Activated CD4-positive, alpha-beta T cell treated with anti-CD3 and anti-CD28 coated beads, Interleukin-2, amount 10 ng/mL, durations not matched to agents 7 days and 5 days (primary cell): ENCODE results near the gene THOC3. TPM values are rescaled to one million over a fixed set of nuclear protein-coding genes. Genes with fewer than 3 reads are reported as not detected.
A peak's percentile ranks its signal among the peaks of the same experiment; 100 is the strongest.
"Not testable (repeated sequence)": the region's sequence is repeated elsewhere in the genome, so short reads cannot be mapped to it uniquely, and the experiment has no call there.

Experiments used
- CTCF ChIA-PET: fragments of 350-600 bp; sonication (Branson Sonifier 250); formaldehyde crosslinking; loops from one replicate; lab custom pipeline; 2021; ENCODE audit warnings: antibody characterized with exemption; lab: Charles Lee
- POLR2A ChIA-PET: fragments of 350-600 bp; sonication (Branson Sonifier 250); formaldehyde crosslinking; loops from one replicate; lab custom pipeline; 2021; ENCODE audit warnings: antibody characterized with exemption; lab: Charles Lee
- DNase-seq: peaks from one replicate; pipeline ENCODE4 v3.0.0-alpha.2; 2020
- H3K27ac Mint-ChIP-seq: one replicate; pipeline ENCODE4 v1.8.0; 2021; ENCODE audit warnings: mild to moderate bottlenecking, moderate library complexity, mixed read lengths
- H3K27me3 Mint-ChIP-seq: one replicate; pipeline ENCODE4 v1.8.0; 2021; ENCODE audit warnings: mixed read lengths
- H3K36me3 Mint-ChIP-seq: one replicate; pipeline ENCODE4 v1.8.0; 2021; ENCODE audit warnings: low read depth, mixed read lengths
- H3K4me1 Mint-ChIP-seq: one replicate; pipeline ENCODE4 v1.8.0; 2021; ENCODE audit warnings: mixed read lengths
- H3K4me3 Mint-ChIP-seq: one replicate; pipeline ENCODE4 v1.8.0; 2021; ENCODE audit warnings: mild to moderate bottlenecking, moderate library complexity, mixed read lengths
- H3K9me3 Mint-ChIP-seq: one replicate; pipeline ENCODE4 v1.8.0; 2021; ENCODE audit warnings: mixed read lengths
- total RNA-seq, 2 experiments: library from RNA; stranded (reverse); gene quantifications; one replicate each; pipeline ENCODE4 v1.2.3, GENCODE V29; 2021

THOC3 gene
- total RNA-seq, 2 experiments from 2014 or later: 58.4 to 61.6 TPM

- no peak overlapping the region for H3K27ac Mint-ChIP-seq
- CTCF ChIA-PET: no interaction called here
- peaks cover 9% of the 10 kb centered on the region for H3K36me3 Mint-ChIP-seq
- POLR2A ChIA-PET: no interaction called here
- no peaks in the 10 kb centered on the region for H3K4me1 Mint-ChIP-seq
- no peaks in the 10 kb centered on the region for H3K27me3 Mint-ChIP-seq
- no peak for DNase-seq
- H3K4me3 Mint-ChIP-seq: no peak overlapping the region
- H3K9me3 Mint-ChIP-seq: no peaks in the 10 kb centered on the region
Measured at GRCh38 chr5:175921061-175921730, 46.9 kb downstream of the THOC3 start.

DNA sequence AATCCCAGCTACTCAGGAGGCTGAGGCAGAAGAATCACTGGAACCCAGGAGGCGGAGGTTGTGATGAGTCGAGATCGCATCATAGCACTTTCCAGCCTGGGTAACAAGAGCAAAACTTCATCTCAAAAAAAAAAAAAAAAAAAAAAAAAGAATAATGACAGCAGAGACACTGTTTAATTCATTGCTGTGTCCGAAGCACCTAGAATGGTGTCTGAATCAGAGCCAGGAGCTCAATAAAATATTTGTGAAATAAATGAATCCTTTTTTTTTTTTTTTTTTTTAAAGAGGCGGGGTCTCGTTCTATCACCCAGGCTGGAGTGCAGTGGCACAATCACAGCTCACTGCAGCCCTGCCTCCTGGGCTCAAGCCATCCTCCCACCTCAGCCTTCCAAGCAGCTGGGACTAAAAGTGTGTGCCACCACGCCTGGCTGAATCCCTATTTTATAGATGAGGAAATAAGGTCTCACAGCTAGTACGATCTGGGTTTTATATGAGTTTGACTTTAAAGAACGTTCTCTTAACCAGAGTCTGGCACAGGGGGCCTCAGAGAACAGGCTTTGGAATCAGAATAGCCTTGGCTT lies 47.8 kb downstream of the THOC3 start:
- ChIA-PET POLR2A (no interaction called here), CTCF (no interaction called here)
- Mint-ChIP-seq H3K27ac (no peak overlapping the region), H3K4me1 (peaks cover 2% of the 10 kb centered on the region), H3K9me3 (no peaks in the 10 kb centered on the region), H3K27me3 (no peaks in the 10 kb centered on the region), H3K36me3 (peaks cover 9% of the 10 kb centered on the region), H3K4me3 (no peak overlapping the region)
- no peak for DNase-seq

DNA sequence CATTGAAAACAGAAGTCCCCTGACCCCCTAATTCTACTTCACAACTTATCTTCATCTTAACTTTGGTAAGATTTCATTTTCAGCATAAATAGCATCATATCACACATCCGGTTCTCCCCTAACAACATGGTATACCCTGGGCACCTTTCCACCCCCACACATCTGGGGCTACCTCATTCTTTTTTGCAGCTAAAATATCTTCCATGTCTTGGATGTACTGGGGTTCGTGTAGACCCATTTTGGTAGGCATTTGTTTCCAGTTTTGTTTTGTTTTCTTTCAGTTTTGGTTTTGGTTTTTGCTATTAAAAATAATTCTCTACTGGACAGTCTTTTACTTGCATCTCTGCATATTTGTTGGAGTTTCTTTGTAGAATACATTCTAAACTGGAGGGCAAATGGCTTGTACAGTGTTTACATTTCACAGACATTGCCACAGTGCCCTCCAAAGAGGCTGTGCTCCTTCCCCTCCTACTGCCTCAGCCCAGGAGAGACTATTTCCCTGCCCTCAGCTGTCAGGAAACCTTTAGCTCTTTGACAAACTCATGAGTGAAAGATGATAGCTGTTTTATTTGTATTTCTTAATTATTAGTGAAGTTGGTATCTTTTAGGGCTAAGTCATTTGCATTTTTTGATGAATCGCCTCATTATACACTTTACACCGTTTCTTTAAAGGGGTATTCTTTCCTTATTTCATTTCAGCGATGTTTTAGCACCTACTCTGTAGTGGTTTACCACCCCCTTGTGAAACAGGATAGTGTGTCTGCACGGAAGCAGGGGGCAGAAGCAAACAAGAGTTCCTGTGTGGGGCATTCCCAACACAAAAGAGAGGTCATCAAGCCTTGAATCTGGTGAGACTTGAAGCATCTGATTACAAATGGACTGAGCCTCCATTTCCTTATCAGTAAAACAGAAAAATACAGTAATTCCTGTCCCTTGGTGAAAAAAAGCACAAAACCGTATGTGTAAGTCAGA lies 52.8 kb downstream of the THOC3 start:
- DNase-seq, POLR2A ChIA-PET, H3K4me1 Mint-ChIP-seq, H3K9me3 Mint-ChIP-seq, H3K27me3 Mint-ChIP-seq, CTCF ChIA-PET, H3K36me3 Mint-ChIP-seq: not testable (repeated sequence)
- H3K27ac Mint-ChIP-seq: peak overlapping the region; percentile 60
- peak overlapping the region; percentile 5 for H3K4me3 Mint-ChIP-seq

DNA sequence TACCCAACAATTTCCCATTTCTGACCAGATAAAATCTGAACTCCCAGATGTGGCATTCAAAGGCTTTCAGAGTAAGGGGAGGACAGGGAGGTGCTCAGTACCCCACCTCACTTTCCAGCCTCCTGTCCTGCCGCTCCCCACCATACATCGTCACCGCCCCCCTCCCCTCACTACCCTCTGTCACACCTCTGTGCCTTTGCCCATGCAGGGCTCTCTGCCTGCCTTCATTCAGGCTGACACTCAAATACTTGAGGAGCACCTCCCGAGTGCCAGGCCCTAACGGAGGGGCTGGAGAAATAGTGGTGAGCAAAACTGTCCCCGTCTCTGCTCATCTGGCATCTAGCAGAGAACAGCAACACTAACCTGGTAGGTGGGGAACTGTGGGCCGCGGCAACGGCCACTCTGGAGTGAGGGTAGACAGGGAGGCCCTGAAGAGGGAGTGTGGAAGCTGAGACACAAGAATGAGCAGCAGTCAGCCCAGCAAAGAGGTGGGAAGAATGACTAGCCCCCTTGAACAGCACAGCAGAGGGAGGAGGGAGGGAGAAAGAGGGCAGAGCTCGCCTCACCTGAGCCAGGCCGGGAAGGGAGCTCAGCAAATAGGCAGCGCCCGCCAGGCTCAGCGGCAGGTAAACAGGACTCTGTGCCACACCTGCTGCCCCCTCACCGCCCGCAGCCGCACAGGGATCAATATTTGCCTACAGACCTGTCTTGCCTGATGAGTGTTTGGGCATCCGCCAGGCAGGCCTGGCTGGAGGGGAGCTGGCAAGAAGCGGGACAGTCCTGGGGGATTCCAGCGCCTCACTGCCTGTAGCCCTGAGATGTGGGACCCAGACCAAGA lies 54.1 kb downstream of the THOC3 start:
- DNase-seq, H3K4me3 Mint-ChIP-seq, H3K4me1 Mint-ChIP-seq, H3K9me3 Mint-ChIP-seq, POLR2A ChIA-PET, H3K27me3 Mint-ChIP-seq, H3K36me3 Mint-ChIP-seq, H3K27ac Mint-ChIP-seq, CTCF ChIA-PET: not testable (repeated sequence)

DNA sequence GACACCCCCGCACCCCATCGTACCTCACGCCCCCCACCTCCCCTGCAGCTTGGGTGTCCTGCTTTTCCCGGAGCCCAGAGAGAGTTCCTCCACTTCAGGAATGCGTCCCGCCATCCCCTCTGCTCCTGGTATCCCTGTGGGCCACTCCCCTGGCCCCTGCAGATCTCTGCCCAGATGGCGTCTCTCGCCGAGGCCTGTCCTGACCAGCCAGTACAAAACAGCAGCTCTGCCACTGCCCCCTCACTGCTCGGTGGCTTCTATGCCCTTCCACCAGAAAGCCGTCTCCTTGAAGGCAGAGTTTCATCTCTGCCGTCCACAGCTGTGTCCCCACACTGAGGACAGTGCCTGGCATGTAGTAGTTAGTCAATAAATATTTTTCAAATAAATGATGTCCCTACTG lies 58.0 kb downstream of the THOC3 start:
- H3K4me3 Mint-ChIP-seq, CTCF ChIA-PET, H3K27me3 Mint-ChIP-seq, POLR2A ChIA-PET, H3K36me3 Mint-ChIP-seq, H3K9me3 Mint-ChIP-seq, H3K4me1 Mint-ChIP-seq, DNase-seq, H3K27ac Mint-ChIP-seq: not testable (repeated sequence)

Other genes with a start within 250 kb of the THOC3 start
- not detected for gene CPLX2, start 96.7 kb downstream of the THOC3 start, total RNA-seq